ENCODE data around the gene ATXN7L3.

The ATXN7L3 gene

DNA sequence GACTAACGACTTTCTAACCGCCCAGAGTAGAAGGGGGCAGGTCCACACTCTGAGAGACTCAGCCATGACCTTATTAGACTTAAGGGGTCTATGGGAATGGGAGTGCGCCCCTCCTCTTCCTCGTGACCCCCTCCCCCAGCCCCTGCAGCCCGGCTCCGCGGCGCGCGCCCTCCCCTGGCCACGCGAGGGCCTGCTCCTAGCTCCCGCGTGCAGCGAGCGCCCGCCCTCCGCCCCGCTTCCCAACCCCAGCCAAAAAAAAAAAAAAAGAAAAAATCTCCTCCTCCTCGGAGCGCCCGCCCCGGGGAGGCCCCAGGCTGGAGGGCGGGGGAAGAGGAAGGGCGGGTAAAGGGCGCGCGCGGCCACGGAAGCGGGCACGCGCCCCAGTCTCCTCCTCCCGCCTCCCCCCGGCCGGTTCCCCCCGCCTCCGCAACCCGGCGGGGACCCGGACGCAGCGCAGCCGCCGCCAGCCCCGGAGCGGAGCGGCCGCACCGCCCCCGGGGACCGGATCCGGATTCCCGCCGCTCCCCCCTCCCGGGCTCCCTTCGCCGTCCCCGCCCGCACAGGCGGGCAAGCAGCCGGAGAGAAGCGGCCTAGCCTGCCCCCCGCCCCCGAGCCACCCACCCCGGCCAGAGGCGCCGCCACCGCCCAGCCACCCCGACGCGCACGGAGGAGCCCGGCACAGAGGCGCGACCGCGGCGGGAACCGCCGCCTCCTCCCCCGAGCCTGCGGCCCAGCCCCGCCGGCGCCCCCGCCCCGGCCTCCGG, 18.8 kb upstream of the ATXN7L3 start:
- DNase-seq (ENCODE audit: low spot score), result peak; percentile 88

DNA sequence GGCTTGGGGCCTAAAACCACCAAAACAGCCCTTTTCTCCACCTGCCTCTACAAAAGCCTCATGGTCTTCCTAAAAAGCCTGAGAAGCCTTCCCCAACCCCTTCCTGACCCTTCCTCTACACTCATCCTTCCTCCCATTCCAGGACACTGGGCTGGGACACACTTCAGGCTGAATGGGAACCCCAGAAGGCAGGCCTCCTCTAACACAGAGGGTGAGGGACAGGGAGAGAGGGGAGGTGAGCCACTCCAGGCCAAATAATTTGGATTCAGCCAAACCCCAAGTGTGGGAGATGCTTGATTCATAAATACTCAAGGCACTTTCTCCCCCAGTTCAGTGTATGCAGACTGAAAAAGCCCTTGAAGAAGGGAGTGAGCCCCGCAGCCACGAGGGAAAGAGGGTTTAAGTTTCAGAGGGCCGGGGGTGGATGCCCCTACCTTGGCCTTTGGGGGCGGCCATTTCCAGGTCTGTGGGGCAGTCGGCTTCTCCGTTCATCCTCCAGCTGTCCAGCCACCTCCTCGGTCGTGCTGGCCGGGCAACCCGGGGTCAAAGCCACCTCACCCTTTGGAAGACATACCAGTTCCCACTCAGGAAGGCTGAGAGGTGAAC, 18.2 kb upstream of the ATXN7L3 start:
- DNase-seq (ENCODE audit: low spot score), result no peak

DNA sequence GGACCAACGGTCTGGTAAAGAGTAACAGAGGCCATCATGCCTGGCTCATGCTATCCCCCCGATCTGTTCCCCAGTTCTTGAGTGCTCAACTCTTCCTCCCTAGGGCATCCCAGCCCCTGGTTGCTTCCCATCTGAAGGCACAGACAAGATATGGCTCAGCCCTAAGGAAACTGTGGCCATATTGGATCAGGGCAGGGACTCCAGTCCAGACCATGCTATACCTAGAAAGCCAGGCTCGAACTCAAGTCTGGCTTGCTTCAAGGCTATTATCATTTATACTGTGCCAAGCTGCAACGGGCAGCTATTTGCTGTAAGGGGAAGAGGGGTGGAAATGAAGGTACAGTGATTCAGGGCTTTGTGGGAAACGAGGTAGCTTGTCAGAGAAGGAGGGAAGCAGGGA, 17.0 kb upstream of the ATXN7L3 start:
- DNase-seq (ENCODE audit: low spot score), result no peak

DNA sequence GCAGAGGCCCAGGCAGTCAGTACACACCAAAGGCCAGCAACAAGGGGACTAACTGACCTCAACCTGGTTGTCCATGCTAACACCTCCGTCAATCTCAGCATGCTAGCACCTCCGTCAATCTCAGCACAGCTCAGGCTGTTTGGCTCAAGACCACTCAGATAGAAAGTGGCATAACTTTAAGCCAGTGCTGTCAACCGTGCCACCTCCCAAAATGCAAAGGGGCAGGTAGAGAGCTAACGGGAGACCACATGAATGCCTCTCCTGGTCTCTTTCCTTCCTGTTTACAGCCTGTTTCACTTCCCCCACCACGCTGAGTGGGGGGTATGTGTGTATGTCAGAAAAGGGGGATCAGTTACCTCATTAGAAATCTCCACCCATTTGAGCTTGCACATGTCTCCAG, 16.5 kb upstream of the ATXN7L3 start:
- peak; percentile 65 for DNase-seq (ENCODE audit: low spot score)

DNA sequence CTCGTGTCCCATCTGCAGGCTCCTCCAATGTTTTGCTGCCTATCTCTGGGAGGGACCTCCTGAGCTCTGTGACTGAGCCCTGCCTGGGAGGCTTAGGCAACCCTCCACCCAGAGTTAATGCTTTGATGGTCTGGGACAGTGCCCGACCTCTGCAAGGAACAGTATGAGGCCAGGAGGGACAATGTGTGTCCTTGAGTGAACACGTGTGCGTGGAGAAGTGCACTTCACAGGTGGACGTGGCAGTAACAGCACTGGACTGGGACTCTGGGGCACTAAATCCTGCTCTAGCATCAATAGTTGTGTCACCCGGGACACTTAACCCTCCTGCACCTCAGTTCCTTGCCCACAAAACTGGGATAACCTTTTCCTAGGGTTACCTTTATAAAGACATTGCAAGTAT, 15.2 kb upstream of the ATXN7L3 start:
- no peak for DNase-seq (ENCODE audit: low spot score)

DNA sequence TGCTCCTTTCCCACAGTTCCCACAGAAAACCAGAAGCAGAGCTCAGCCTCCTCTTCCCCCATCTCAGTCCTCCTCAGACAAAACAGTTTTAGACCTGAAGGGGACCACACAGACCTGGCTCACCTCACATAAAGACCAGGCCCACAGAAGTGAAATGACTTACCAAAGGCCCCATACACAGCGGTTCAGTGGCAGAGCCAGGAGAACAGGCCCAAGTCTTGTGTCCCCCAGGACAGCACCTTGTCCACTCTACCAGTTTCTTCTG, 14.5 kb upstream of the ATXN7L3 start:
- DNase-seq (ENCODE audit: low spot score), result no peak

DNA sequence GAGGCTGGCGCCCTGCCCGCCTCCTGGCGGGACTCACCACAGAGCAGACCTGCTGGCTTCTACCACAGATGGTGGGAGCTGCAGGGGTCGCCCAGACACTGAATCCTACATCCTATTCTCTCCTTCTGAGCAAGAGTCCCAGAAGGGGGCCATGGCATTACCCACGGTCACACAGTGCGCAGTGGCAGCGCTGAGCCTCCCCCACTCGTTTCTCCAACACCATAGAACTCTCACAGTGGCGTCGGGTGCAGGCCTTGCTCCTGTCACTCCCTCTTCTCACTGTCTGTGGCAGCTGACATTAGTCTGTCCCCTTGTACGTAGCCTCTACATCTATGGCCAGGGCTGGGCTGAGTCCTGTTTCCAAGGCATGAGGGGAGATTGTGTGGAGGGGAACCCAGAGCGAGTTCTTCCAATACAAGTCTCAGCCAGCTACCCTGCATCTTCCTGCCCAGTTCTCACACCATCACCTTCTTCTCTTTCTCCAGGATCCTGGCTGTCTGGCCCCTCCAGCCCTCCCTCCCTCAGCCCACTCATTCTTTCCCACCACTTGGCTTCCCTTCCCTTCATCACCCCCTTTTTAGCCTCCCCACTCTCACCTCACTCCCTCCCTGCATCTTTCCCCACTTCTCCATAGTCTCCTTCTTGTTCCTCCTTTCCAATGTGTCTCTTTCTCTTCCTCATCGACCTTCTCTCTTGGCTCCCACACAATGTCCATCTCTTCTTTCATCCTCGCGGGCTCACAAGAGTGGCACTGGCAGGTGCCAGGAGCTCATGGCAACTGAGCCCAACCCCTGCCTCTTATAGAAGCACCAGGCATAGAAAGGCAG, 13.9 kb upstream of the ATXN7L3 start:
- DNase-seq (ENCODE audit: low spot score), result no peak

DNA sequence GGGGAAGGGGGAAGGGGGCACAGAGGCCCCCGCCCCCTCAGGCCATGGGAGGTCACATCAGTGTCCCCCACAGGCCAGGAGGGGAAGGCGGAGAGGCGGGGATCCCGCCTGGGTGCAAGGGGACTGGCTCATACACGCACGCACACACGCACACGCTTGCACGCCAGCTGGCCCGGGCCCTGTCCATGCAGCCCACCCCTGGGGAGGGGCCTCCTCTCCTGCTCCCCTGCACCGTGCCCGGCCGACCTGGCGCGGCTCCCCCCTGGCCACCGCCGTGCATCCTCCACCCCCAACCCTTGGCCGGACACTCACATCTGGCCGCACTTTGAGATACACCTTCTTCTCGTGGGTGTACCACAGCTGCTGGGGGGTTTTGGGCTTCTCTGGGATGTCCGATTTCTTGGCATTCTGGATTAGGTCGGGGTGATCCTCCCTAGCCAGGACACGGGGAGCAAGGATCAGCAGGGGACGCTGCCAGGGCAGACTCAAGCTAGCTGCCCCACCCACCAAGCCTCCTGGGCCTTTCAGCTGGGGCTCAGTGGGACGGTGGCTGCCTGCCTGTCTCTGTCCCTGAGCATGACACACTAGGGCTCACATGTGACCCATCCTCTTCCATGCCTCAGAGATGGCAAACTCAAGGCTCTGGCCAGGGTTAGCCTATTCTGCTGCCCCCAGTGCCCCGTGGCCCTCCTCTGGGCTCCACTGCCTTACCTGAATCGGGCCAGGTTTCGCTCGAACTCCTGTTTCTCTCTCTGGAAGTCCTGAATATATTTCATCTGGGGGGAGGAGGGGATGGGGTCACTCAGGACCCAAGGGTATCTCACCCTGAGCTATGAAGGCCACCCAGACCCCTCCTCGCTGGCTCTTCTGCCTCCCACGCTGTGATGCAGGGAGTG, 13.1 kb upstream of the ATXN7L3 start:
- DNase-seq (ENCODE audit: low spot score), result no peak

DNA sequence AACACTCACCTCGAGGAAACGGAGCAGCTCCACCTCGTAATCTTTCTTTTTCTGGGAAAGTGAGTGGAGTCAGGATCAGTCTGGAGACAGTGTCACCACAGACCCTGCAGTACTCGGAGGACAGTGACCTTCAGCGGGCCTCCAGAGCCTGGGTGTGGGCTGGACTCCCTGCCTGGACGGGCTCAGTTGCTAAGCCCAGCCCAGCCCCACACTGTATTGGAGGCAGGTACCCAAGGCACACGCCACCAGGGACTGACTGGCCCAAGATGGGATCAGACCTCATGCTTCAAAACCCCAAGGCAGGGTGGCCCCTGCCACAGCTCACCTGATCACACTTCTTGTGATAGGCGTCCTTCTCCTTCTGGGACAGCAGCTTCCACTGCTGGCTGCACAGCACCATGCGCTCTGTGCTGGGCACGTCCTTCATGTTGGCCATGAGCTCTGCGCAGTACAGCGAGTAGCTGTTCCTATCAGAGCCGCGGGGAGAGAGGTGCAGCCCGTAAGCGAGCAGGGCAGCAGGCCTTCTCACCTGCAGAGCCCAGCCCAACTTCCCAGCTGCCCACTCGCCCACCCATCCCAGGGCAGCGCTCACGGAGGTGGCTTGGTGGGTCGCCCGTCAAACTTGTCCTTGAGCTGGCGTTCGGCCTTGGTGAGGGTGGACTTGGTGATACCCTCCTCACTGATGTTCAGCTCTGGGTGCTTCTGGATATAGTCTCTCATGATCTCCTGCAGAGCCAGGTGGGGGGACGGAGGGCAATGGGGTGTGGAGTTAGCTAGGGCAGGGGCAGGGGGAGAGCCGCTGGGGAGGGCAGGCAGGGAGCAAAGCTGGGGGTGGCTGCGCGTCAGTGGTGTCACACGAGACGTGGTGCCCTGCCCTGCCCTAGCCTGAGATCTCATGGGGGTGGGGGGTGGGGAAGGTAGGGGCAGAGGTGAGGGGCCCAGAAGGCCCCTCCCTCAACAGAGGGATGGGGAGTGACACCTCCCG, 11.9 kb upstream of the ATXN7L3 start:
- no peak for DNase-seq (ENCODE audit: low spot score)

DNA sequence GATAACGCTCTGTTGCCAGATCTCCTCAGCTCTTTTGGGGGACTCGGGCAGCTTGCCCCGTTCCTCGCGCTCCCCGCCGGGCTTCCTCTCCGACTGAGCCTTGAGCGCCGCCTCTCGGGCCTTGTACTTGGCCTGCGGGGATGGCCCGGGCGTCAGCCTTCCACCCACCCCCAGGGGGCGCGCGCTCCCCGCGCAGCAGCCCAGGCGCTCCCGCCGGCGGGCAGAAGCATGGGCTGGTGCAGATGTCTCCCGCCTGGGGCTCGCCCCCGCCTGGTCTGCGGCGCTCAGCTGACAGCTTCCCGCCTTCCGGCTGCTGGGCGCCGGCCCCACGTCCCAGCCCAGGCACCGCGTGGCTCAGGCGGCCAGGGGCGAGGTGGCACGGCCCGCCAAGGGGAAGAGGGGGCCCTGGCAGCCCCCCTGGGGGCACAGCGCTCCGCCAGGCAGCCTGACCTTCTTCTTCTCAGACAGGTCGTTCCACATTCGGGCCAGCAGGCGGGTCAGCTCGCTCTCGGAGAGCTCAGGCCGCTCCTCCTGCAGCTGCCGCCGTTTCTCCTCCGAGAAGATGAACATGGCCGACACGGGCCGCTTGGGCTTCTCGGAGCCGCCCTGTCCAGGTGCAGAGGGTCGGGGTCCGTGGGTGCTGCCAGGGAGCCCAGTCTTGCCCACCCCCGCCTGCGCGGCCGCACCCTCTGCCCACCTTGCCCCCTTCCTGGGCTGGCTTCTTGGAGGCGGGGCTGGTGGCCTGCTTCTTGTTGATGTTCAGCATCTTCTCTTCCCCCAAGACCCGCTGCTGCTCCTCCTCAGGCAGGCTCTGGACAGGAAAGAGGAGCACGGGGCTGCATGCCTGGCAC, 10.9 kb upstream of the ATXN7L3 start:
- DNase-seq (ENCODE audit: low spot score), result peak; percentile 92

DNA sequence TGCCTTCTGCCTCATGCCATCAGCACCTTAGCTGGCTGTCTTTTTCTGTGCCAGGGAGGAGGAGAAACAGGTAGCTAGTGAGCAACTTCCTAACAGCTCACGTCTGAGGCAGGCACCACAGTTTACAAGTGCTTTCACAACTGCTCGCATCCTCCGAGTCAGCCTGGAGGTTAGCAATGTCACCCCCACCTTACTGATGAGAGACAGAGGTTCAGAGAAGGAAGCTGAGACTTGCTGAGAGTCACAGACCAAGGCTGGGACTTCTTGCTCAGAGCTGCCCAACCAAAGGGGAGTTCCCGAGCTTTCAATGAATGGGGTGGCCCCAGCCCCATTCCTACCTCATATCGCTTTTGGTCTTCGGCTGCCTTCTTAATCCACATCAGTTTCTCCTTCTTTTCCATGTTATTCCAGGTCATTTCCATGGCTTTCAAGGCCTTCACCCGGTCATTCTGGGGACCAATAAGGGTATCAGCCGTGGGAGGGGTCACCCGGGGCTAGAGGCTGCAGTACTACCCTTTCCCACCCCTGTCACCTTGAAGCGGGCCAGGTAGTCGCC, 10.2 kb upstream of the ATXN7L3 start:
- peak; percentile 49 for DNase-seq (ENCODE audit: low spot score)

DNA sequence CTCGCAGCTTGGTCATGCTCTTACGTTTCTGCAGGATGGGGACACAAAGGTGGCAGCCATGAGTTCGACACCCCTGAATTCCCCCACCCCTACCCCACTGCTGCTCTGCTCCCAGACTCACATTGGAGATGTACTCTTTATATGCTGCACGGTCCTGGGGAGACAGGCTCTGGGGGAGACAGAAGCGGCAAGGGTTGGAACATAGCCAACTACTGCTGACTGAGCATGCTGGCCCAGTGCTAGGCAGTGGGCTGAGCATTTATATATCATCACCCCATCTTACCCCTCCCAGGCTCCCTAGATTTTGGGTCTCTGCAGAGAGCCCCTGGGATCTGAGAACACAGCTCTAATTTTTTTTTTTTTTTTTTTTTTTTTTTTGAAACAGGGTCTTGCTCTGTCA, 8.1 kb upstream of the ATXN7L3 start:
- DNase-seq (ENCODE audit: low spot score), result no peak

DNA sequence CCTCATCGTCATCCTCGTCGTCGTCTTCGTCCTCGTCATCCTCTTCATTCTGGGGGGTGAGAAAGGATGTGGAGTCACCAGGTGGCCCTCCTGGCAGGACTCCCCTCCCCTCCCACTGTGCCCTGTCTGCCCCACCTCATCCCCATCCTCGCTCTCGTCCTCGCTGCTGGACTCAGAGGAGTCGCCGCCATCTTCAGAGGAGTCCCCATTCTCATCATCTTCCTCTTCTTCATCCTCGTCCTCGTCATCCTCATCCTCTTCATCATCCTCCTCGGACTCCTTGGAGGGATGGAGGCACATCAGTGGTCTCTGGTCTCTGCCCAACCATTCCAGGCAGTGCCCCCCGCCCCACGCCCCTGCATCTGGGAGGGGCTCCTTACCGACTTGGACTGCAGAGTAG, 7.6 kb upstream of the ATXN7L3 start:
- no peak for DNase-seq (ENCODE audit: low spot score)

DNA sequence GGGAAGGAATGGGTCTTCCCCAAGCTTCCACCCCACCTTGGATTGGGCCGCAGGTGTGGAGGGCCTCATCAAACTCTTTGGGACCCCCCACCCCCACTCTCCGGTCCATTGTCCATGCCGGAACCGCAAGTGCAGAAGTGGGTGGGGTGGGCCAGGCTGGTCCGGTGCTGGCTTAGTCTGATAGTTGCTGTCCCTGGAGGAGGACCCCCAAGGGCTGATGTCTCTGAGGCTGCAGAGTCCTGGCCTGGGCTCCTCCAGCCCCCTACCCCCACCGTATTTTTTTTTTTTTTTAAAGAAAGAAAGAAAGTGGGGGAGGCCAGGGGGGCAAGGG, 7.1 kb upstream of the ATXN7L3 start:
- no peak for DNase-seq (ENCODE audit: low spot score)

DNA sequence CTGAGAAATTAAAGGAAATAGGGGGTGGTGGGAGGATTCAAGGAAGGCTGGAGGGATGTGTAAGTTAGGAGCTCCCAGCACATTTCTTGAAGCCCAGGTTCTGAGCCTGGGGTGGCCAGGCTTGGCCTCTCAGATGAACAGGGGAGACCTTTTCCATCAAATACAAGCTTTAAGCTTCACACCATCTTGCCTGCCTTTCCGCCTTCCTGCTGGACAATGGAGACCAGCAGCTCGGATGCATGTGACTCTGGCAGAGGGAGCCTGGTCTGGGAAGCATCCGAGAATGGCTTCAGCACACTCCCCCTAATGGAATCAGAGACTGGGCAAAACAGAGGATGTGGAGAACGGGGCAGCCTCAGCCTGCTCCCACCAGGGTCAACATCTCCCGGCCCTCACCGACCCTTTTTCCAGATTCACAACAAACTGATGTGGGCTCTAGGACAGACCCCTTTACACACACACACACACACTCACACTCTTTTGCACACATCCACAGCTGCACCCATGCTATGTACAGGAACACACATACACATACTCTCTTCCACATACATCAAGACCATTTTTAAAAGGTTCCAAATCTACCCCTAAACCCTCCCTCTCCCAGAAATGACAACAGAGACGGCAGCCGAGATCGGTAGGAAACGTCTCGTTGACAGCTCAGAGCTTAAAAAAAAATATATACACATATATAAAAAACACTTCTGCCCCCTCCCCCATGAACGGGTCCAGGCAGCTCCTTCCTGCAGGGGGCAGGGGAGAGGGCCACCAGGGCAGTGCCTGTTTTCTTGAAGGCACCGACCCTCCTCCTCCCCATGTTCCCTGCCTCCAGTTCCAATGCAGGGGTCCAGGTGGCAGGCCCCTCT, 6.5 kb upstream of the ATXN7L3 start:
- DNase-seq (ENCODE audit: low spot score), result no peak

DNA sequence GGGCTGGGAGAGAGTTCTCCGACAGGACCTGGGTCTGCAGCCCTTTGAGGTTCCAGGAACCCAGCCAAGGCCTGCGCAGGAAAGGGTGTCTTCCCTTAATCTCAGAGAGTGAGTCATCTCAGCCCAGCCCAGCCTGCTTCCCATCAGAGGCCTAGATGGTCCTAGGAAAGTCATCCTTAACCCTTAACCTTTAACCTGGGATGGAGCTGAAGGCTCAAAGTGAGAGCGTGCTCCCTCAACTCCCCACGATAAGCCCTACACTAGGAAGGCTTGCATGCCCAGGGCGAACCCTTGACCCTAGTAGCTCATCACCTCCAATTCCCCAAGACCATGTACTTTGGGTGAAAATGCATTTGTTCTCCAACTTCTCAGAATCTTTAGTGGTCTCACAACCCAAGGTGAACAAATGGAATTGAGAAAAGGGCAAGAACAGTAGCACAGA, 4.8 kb upstream of the ATXN7L3 start:
- no peak for DNase-seq (ENCODE audit: low spot score)

DNA sequence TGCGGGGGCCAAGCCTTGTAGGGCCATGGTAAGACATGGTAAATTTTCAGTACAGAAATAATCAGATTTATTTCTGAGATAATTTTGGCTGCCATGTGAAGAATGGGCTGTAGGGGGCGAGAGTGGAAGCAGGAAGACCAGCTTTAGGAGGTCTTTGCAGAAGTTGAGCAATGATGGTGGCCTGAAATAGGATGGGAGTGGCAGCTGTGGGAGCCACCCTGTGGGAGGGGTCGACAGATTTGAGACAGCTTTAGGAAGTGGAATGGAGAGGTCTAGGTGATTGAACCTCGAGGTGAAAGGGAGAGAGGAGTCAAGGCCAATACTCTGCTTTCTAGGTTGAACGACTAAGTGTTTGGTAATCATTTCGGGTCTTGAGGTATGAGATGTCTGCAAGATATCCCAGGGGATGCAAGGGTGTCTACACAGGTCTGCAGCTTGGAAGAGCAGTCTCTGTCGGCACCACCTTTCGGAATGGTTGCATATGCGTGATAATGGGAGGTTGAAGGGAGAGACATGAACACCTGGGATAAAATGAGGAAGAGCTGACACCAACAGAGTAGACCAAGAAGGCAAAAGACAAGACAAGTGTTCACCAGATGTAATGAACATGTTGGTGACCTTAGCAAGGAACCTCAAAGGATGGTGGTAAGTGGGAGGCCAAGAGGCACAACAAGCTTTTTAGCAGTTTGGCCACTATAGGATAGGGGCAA, 4.2 kb upstream of the ATXN7L3 start:
- DNase-seq (ENCODE audit: low spot score), result peak; percentile 72

DNA sequence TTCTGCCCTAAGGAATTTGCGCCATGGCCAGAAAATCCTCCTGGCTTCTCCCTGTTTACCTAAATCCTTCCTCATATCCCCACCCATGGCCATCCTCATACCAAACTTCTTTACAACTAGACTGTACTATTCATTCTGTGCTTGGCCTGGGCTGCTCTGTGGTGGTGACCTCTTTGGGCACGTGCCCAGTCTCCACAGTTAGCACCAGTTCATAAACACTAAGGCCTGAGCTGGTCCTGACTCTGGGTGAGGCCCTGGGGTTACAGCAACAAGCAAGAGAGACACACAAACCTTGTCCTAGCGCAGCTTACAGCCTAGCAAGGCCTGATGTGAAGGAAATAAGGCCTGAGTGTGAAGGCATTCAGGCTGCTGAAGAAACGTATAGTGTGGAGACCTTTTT, 3.1 kb upstream of the ATXN7L3 start:
- DNase-seq (ENCODE audit: low spot score), result no peak

Measured in activated CD4-positive, alpha-beta T cell treated with anti-CD3 and anti-CD28 coated beads, Interleukin-2, Interleukin-4, amounts not matched to agents 100 ng/mL and 50 ng/mL, durations not matched to agents 16 hours and 8 hours (primary cell).